Activated CD4-positive, CD25-positive, alpha-beta regulatory T cell (primary cell): ENCODE measurements around the gene TCOF1.

Source experiments
- DNase-seq, 4 experiments: peaks; one replicate each; lab custom pipeline; 2025; lab: John Stamatoyannopoulos, UW

The TCOF1 gene

DNA sequence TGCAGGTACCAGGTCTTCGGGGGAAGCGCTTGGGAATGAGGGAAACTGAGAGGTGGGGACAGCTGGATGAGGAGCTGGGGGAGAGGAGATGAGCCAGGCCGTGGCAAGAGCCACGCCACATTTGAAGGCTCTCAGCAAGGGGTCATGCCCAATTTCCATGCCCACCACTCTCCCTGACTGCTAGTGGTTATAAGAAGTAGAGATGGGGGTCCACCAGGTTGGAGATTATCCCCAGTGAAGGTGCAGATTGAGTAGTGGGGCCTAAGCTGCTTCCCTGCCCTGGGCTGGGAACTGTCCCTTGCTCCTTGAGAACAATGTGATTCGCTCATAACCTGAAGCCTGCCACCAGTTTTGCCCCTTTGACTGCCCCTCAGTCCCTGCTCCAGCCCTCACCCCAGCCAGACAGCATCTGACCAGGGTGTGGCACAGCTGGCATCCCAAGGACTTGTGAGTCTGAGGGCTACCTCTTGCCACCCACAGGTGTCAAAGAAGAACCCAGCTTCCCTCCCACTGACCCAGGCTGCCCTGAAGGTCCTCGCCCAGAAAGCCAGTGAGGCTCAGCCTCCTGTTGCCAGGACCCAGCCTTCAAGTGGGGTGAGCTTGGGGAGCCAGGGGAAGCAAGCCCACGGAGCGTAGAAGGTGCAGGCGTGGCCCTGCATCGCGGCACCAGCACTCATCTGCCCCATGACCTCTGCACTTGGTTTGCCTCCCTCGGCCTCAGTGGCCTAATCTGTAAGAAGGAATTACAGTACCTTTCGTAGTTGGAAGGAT is 33.8 kb downstream of the TCOF1 start:
- DNase-seq, result no peak

DNA sequence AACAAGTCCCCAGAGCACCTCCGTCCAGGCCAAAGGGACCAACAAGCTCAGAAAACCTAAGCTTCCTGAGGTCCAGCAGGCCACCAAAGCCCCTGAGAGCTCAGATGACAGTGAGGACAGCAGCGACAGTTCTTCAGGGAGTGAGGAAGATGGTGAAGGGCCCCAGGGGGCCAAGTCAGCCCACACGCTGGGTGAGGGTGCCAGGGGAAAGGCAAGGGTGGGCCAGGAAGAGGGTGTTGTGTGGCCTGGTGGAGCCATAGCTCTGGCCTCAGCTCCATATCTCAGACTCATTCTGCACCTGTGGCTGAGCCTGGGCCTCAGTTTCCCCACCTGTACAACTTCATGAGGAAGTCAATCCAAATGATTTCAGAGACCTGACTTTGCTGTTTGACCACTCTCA is 34.5 kb downstream of the TCOF1 start:
- no peak for DNase-seq

DNA sequence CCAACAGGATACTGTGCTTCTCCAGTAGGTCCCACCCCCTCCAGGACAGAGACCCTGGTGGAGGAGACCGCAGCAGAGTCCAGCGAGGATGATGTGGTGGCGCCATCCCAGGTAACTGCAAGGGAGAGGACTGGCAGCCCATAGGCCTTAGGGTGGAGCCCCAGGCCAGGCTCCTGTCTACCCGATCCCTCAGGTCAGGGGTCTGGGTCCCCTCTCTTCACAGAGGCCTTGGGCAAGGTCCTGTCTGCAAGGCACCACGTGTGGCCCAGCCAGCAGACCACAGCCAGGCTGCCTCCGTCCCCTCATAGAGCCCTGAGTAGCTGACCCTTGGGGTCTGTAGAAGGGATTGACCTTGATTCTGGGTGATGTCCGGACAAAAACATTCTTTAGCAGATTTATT is 35.2 kb downstream of the TCOF1 start:
- DNase-seq, result no peak

DNA sequence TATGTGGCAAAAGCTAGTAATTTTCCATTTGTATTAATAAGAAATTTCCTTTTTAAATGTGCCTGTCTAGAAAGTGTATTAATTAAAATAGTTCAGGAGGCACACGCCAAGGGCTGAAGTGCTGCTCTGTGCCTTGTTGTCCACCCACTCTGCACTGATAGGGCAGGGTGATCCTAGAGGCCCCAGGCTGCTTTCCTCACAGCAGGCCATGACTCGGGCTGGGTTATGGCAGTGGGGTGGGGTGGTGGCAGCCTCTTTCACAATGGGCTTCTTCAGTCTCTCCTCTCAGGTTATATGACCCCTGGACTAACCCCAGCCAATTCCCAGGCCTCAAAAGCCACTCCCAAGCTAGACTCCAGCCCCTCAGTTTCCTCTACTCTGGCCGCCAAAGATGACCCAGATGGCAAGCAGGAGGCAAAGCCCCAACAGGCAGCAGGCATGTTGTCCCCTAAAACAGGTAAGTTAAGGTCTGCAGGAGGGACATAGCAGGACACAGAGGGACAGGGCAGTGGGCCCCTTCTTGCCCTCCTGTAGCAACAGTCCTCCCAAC is 35.7 kb downstream of the TCOF1 start:
- no peak for DNase-seq

DNA sequence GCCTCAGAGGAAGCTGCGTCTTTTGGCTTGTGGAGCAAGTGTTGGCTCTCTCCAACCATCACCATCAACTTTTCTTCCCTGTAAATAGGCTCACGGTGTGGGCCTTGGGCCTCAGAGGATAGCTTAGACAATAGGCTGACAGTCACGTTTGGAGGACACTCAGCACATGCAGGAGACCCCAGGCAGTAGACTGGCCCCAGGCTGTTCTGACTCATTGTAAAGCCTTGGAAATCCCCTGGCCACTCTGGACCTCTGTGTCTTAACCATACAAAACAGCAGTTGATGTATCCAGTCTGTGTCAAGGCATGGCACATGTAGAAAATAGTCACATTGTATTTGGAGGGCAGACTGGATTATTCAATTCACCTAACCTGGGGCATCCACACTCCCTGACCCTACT is 36.6 kb downstream of the TCOF1 start:
- DNase-seq, result no peak

DNA sequence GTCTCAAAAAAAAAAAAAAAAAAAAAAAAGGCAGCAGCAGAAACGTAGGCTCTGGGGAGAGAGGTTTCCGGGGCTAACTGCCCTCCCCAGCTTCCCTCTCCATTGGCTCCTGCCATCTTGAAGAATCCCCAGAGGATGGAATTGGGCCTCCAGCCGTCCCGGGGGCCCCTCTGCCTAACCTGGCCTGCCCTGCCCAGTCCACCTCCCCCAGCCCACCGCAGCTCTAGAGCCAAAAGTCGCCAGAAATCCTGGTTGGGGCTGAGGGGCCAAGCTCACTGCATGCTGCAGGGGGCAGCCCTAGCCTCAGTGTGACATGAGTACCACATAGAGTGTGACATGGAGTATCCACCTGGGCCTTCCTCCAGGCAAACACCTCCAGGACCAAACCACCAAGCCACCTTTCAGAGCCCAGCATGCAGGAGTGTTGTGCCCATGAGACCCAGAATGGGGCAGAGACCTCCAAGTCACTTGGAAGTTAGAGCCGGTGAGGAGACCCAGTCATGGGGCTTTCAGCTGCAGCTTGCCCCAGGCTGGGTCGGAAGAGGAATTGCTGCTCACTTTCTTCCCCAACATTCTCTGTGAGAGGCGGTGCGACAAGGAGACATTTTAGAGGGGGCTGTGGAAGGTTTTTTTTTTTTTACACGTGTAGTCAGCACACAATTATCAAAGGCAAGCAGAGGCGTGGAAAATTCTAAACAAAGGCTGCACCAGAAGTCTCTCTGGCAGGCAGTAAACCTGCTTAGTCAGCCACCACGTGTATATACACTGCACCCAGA is 37.6 kb downstream of the TCOF1 start:
- DNase-seq, result no peak

DNA sequence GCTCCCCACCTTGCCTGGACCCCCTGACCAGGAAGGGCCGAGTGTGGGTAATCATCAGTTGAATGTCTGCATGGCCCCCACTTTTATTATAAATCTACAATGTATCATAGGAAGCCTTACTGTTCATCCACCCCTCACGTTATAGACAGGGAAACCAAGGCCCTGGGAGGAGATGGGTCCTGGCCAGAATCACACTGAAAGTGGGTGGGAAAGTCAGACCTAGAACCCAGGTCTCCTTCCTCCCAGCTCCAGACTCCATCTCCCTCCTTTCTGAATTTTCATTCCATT is 38.1 kb downstream of the TCOF1 start:
- DNase-seq, result no peak

DNA sequence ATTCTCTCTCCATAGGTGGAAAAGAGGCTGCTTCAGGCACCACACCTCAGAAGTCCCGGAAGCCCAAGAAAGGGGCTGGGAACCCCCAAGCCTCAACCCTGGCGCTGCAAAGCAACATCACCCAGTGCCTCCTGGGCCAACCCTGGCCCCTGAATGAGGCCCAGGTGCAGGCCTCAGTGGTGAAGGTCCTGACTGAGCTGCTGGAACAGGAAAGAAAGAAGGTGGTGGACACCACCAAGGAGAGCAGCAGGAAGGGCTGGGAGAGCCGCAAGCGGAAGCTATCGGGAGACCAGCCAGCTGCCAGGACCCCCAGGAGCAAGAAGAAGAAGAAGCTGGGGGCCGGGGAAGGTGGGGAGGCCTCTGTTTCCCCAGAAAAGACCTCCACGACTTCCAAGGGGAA is 38.8 kb downstream of the TCOF1 start:
- DNase-seq, result no peak

DNA sequence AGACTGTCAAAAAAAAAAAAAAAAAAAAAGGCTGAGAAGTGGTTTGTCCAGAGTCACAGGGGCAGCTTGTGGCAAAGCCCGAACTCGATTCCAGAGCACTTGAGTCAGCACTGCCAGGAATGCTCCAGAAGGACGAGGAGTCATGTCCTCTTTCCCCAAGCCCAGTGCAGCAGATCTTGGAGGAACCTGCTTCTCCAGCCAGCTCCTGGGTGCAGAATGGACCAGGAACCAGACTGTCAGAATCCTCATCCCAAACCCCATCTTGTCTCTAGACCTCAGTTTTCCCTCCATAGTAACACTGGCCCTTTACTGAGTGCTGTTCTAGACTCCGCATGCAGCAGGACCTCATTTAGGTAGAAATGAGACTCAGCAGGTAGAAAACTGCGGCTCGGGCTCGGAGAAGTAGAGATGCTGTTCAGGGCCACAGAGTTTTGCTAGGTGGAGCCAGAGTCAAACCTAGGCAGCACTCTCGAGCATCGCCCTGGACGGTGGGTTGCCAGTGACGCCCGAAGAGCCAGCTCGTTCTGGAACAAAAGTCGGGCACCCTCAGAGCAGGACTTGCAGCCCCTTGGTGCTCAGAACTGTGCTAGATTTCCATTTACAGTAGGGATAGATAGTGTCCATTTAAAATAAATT is 39.8 kb downstream of the TCOF1 start:
- DNase-seq, result no peak

DNA sequence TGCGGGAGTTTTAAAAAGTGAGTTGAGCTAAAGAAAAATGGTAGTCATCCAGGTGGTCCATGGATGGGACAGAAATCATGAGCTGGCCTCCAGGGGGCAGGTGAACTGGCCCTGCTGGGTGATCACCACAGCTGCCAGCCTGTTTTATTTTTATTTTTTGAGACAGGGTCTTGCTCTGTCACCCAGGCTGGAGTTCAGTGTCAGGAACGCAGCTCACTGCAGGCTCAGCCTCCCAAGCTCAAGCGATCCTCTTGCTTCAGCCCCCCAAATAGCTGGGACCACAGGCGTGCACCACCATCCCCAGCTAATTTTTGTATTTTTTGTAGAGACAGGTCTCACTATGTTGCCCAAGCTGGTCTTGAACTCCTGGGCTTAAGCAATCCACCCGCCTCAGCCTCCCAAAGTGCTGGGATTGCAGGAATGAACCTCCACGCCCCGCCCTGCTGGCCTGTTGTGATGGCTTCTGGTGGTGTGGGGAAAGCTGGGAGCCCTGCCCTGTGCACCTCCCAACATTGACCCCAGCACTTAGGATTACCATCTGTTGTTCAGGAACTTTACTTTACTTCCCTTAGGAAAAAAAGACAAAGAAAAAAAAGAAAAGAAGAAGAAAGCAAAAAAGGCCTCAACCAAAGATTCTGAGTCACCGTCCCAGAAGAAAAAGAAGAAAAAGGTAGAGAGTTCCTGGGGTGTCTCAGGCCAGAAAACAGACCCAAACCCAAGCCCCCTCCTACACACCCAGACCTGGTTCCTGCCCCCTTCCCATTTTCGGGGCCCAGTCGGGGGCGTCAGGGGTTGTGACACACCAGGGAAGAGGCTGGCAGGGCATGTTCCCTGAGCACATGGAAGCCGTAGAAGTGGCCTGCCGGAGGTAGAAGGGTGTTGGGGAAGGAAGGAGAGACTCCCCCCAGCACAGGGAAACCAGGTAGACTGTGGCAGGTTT is 40.6 kb downstream of the TCOF1 start:
- no peak for DNase-seq

DNA sequence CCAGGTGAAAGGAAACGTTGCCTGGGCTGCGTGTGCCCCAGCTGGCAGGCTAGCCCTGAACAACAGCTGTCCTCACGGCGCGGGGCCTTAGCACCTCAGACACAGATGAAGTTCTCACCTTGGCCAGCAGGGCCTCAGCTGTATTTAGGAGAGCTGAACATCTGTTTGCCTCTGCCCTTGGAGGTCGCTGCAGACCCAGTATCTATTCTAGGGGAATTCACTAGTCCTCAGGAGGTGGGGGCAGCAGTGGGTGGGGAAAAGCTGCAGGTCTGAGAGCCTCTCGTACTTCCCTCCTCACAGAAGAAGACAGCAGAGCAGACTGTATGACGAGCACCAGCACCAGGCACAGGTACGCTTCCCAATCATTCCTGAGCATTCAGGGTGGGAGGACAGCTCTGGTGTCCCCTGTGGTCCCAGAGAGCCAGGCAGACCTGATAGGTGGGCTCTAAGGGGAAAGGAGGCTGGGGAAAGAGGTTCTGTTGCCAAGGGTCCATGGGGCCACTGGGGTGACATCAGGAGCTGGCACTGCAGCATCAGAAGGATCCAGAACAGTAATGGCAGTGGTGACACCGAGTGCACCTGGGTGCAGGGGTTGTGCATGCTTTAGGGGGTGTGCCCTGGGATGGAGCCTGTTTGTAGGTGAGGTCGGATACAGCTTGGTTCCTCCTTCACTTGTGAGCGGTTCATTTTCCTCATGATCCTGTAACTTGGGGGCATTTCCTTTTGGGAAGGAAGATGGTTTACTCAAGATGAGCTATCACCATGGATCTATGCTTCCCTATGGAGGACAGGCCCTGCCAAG is 41.4 kb downstream of the TCOF1 start:
- no peak for DNase-seq

DNA sequence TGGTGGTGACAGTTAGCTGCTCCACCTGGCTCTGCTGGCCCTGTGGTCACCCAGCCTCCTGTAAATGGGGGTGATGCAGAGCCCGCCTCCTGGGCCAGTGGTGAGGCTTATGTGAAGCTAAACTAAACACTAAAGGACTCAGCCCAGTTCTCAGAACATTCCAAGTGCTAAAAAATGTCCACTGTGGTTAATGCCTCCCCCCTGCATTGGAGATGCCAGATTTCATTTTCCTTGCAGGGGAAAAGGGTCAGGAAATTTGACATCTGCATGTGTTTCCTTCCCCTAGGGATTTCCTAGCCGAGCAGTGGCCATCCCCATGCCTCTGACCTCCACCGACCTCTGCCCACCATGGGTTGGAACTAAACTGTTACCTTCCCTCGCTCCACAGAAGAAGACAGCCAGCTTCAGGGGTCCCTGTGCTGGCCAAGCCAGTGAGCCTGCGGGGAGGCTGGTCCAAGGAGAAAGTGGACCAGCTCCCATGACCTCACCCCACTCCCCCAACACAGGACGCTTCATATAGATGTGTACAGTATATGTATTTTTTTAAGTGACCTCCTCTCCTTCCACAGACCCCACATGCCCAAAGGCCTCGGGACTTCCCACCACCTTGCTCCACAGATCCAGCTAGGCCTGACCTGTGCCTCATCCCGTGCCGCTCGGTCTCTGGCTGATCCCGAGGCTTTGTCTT is 42.2 kb downstream of the TCOF1 start:
- no peak for DNase-seq

DNA sequence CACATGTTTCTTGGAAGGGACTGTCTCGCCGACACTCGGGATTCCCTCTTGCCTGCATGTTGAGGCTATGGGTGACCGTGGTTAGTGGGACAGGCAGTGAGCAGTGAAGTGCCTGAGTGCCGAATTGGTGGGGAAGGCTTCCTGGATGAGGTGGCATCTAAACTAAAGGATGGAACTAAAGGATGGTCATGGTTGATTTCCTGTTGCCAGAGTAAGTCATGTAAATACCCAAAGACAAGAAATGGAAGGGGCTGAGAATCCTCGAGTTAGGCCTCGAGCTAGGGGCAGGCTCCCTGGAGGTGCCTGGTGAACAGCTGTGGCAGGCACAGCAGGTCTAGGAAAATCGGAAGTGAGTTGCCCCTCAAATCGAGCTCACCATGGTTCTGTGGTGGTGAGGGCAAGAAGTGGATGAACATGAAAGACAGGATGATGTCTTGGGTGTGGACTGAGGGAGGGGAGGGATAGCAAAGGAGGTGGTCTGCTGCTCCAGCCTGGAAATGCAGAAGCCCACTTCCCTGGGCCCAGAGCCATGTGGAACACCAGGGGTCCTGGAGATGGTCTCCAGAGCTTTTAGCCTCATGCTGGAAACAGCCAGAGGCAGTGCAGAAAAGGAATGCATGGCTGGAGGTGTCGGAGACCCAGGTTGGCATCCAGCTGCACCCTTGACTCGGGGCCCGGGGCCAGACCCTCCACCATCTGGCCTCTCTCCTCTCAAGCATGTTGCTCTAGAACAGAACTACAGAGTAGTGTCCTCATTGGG is 43.0 kb downstream of the TCOF1 start:
- no peak for DNase-seq

DNA sequence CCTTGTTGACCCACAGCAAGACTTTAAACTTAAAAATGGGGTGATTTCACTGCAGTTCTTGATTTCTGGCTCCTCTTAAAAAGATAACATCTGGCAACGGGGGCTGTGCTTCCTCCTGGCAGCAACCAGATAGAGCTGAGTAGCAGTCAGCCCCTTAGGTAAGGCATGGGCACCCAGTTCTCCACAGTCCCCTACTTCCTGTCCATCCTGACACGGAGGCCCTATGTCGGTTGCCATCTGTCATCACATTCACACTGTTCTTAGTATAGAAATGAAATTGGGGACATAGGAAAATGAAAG is 43.5 kb downstream of the TCOF1 start:
- DNase-seq, result no peak

DNA sequence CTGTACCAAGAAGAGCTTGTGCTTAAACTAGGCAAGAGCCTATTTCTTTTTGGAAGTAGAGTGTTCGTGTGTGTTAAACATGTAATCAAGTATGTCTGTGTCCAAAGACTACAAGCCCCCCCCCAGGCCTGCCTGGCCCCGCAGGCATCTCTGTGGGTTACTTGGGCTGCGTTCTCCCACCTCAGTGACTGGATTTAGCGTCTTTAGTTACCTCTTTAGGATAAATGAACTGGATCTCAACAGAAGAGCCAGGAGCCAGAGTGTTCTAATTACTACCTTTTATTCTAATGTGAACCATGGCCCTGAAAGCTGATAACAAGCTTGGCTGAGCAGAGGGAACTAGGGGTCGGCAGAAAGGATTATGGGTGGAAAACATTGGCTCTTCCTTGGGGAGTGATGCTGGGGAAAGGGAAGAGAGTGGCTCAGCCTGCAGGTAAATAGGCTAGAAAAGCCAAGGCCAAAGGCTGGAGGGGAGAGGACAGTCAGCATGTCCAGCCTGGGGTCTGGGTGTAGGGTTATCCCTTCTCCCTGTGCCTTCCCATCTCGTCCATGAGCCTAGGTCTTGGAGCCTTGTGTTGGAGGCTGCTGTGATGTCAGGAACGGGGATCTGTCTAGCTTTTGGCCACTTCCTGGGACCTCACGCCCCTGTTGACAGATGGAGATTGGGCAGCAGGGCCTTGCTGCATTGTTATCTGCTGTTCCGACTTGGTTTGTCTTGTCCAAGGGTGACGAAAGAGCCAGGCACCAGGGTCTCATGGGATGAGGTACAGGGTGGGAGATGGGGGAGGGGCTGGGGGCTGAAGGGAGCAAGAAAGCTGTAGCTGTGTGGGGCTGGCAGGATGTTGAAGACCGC is 44.1 kb downstream of the TCOF1 start:
- DNase-seq, result no peak

DNA sequence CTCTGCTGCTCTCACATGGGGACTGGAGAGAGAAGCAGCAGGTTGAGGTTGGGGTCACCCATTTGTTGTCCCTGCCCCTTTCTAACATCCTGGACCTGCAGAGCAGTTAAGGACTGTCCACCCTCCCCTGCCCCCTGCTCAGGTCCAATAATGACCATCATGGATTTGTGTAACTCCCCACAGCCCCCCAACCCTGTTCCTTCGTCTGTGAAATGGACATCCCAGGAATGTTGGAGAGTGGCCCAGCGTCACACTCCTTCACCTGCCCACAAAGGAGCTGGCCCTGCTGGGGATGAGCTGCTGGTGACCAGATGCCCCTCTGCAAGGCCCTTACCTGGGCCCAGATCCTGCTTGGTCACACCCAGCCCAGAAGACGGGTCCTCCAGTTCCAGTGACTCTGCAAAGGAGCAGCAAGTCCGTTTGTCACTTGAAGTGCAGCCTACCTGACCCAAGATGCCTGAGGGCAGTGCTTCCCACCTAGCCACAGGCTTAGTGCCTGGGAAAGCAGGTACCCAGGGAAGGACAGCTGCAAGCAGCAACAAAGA is 44.8 kb downstream of the TCOF1 start:
- DNase-seq, result no peak

DNA sequence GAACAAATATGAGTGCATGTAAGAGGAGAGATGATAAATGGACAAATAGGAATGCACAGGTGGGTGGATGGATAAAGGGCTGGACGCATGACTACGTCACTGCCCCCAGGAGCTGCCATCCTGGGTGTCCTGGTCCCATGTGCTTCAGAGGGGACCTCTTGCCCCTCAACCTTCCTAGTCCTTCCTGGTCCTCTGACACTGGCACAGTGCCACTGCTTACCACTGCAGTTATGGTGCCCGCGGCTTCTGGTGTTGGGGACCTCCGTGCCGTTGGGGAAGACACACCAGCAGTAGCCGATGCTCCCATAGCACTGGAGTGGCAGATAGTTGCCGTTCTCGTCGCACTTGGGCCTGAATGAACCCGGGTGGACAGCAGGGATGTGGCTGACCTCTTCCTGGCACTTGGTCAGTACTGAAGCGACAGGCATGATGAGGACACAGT is 45.4 kb downstream of the TCOF1 start:
- DNase-seq, result no peak

DNA sequence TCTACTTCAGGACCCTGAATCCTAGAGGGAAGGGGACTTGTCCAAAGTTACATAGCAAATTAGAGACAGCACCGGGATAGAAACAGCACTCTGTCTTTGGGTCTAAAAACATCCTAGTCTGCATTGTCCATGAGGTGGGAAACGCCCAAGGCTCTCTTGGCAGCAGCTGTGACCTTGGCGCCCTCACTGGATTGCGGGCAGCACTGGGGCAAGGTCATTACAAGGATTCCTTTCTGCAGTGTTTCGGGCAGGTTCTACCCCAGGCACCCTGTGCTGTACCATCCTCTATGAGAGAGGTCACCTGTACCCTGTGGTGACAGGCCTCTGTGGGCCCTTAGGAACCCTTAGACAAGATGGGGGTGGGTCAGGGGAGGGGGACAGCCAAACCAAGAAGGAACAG is 46.6 kb downstream of the TCOF1 start:
- no peak for DNase-seq

DNA sequence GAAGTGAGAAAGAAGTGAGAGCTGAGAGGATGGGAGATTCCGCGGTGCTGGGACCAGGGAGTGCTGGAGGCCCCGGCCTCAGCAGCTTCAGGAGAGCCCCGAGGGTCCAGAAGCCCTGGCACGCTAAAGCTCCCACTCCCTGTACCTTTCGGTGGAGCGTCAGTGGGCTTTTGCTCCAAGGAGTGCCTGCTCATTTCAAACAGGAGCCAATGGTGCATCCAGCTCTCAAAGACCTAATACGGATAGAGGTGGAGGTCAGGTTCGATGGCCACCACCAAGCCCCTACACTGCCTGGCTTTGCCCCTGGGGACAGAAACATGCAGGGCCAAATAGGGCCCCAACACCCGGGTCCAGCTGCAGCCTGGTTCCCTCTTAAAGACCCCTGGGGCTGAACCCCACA is 47.0 kb downstream of the TCOF1 start:
- DNase-seq, result no peak
